A673 (cell line): Measurements from ENCODE around the gene CBFA2T3. TPM values are rescaled to one million over a fixed set of nuclear protein-coding genes. Genes with fewer than 3 reads are reported as not detected.

Source experiments
- BruUV-seq: library from RNA; stranded (reverse); fragments of 400-500 nt; replicated peaks from 2 replicates; lab custom pipeline; 2021; lab: Mats Ljungman, UMichigan
- CTCF ChIA-PET: fragments of 300-600 bp; sonication (Branson Sonifier 250); formaldehyde crosslinking; loops from one replicate; lab custom pipeline; 2022; ENCODE audit warnings: antibody characterized with exemption; lab: Charles Lee
- POLR2A ChIA-PET: fragments of 300-600 bp; sonication (Branson Sonifier 250); formaldehyde crosslinking; loops from one replicate; lab custom pipeline; 2022; ENCODE audit warnings: antibody characterized with exemption; ENCODE audit not compliant: low non-redundant PET; lab: Charles Lee
- DNase-seq: peaks from one replicate; pipeline ENCODE4 v3.0.0-alpha.2; 2015; ENCODE audit warnings: low spot score
- H3K27ac ChIP-seq: fragments of 200-600 bp; sonication (generic); 2 replicates; pipeline ENCODE4 v1.5.1; 2016; ENCODE audit warnings: mixed run types, low read depth, mild to moderate bottlenecking, mixed read lengths, antibody characterized with exemption, low read length; ENCODE audit not compliant: poor library complexity, severe bottlenecking
- H3K27me3 ChIP-seq: fragments of 200-600 bp; sonication (generic); replicated peaks from 2 replicates; pipeline ENCODE4 v1.6.1; 2017; ENCODE audit warnings: mixed run types, low read depth, mild to moderate bottlenecking, mixed read lengths, antibody characterized with exemption, low read length; ENCODE audit not compliant: insufficient read depth, poor library complexity
- H3K36me3 ChIP-seq: fragments of 200-600 bp; sonication (generic); 2 replicates; pipeline ENCODE4 v1.6.1; 2016; ENCODE audit warnings: mixed run types, mild to moderate bottlenecking, mixed read lengths, antibody characterized with exemption, low read length; ENCODE audit not compliant: insufficient read depth, poor library complexity, severe bottlenecking
- H3K4me1 ChIP-seq: fragments of 200-600 bp; sonication (generic); 2 replicates; pipeline ENCODE4 v1.6.1; 2017; ENCODE audit warnings: mixed run types, mild to moderate bottlenecking, mixed read lengths, antibody characterized with exemption, low read length; ENCODE audit not compliant: insufficient read depth, poor library complexity, severe bottlenecking
- H3K4me3 ChIP-seq: fragments of 200-600 bp; sonication (generic); 2 replicates; pipeline ENCODE4 v1.5.1; 2016; ENCODE audit warnings: low read depth, mixed run types, mild to moderate bottlenecking, mixed read lengths, low read length; ENCODE audit not compliant: poor library complexity, severe bottlenecking
- H3K9me3 ChIP-seq: fragments of 200-600 bp; sonication (generic); 2 replicates; pipeline ENCODE4 v1.6.1; 2016; ENCODE audit warnings: mixed run types, low read depth, mild to moderate bottlenecking, mixed read lengths, antibody characterized with exemption, low read length; ENCODE audit not compliant: poor library complexity, severe bottlenecking
- EZH2 ChIP-seq: fragments of 200-600 bp; sonication (generic); IDR thresholded peaks from 2 replicates; pipeline ENCODE4 v1.6.1; 2017; ENCODE audit warnings: borderline replicate concordance, low read depth, mild to moderate bottlenecking, mixed read lengths, antibody characterized with exemption, low read length; ENCODE audit not compliant: poor library complexity, severe bottlenecking
- intact Hi-C: fragments of 100-400 bp; cut with micrococcal nuclease; formaldehyde crosslinking; loops from one replicate; pipeline ENCODE4 v1.10.0; 2022; ENCODE audit not compliant: unreplicated experiment
- total RNA-seq: library from RNA; stranded (reverse); gene quantifications from 2 replicates; pipeline ENCODE4 v1.2.3, GENCODE V29; 2021
- TF ChIP-seq, protein P1 (sequence below): fragments of 300-800, 200-600 bp; sonication (generic); conservative IDR thresholded peaks from 2 replicates; pipeline ENCODE4 v1.5.1; 2017; ENCODE audit warnings: low read depth, mild to moderate bottlenecking, antibody characterized with exemption, low read length, moderate library complexity, mixed read lengths

The CBFA2T3 gene
- total RNA-seq, 1 experiment from 2014 or later: 1.7 TPM

DNA sequence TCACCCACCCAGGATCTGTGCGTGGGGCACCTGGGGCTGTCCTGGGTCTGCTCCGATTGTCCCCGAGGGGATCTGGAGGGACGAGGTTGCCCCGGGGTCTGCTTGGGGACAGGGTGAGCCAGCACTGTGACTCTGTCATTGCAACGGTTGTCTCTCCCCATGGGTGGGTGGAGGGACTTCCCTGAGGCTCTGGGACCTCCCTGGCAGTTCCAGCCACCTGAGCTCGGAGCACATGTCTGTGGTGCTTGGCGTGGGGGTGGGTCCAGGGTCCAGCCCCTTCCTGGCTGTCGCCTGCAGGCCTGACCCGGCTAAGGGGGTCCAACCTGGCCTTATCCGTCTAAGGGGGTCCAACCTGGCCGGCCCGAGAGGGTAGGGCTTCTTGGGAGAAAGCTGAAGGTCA lies 8.5 kb upstream of the CBFA2T3 start:
- no peak overlapping the region for H3K4me3 ChIP-seq
- POLR2A ChIA-PET: no interaction called here
- no peaks in the 10 kb centered on the region for H3K4me1 ChIP-seq
- no peak overlapping the region for H3K27ac ChIP-seq
- H3K9me3 ChIP-seq: no peaks in the 10 kb centered on the region
- no TSS peak for BruUV-seq
- intact Hi-C loops: no loop called here
- H3K27me3 ChIP-seq: peaks cover 4% of the 10 kb centered on the region
- TF ChIP-seq, protein P1, sequence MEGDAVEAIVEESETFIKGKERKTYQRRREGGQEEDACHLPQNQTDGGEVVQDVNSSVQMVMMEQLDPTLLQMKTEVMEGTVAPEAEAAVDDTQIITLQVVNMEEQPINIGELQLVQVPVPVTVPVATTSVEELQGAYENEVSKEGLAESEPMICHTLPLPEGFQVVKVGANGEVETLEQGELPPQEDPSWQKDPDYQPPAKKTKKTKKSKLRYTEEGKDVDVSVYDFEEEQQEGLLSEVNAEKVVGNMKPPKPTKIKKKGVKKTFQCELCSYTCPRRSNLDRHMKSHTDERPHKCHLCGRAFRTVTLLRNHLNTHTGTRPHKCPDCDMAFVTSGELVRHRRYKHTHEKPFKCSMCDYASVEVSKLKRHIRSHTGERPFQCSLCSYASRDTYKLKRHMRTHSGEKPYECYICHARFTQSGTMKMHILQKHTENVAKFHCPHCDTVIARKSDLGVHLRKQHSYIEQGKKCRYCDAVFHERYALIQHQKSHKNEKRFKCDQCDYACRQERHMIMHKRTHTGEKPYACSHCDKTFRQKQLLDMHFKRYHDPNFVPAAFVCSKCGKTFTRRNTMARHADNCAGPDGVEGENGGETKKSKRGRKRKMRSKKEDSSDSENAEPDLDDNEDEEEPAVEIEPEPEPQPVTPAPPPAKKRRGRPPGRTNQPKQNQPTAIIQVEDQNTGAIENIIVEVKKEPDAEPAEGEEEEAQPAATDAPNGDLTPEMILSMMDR: no peak
- TF ChIP-seq EZH2: no peak
- CTCF ChIA-PET: no interaction called here
- H3K36me3 ChIP-seq: no peaks in the 10 kb centered on the region
- DNase-seq: no peak

DNA sequence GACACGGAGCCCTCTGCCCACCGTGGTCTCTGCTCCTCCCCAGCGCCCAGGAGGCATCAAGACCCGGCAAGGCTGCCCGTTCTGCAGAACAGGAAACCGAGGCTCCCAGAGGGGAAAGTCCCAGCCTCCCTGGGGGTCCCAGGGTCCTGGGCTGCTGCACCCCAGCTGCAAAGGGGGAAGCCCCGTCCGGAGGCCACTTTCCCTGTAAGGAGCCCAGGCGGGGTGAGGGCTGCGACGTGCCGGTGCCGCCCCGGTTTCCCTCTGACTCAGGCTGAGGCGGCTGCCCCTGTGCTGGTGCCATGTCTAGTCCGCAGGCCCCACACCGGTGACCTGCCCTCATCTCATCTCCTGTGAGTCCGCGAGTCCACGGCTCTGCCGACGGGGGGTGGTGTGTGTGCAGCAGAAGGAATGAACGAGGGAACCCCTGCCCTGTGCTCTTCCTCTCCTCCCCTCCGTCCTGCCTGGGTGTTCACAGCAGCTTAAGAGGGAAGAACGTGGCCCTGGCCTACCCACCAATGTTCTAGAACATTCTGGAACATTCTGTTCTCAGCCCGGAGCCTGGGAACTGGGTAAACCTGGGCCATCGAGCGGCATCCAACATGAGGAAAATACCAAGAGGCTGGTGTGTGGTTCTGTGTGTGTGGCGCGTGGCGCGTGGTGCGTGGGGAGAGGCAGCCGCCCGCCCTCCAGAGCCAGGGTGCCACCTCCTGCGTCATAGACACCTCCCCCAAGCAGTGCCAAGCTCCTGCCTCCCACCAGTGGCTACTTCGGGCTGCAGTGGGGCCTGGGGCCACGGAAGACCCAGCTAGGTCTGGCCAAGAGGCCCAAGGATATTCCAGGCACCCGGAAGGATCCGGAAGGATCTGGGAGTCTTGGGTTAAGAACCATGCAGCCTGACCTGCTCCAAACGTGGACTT lies 7.0 kb upstream of the CBFA2T3 start:
- intact Hi-C loops: no loop called here
- ChIA-PET POLR2A (no interaction called here), CTCF (no interaction called here)

DNA sequence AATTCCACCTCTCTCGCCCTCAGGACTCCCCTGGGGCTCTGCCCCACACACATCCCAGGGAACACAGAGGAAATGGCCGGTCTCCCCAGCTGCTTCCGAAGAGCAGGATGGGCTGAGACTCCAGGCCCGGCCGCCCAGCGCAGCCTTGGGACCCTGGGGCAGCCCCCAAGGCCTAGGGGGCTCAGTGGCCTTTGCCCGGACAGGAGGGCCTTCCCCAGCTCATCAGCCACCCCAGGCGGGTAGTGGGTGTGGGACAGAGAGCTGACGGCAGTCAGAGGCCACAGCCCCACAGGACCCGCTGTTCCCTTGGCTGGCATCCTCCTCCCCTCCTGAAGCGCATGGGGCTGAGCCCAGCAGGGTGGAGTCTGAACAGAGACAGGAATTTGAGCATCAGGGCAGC lies 6.2 kb upstream of the CBFA2T3 start:
- Histone ChIP-seq H3K4me1 (no peaks in the 10 kb centered on the region), H3K27me3 (peaks cover 4% of the 10 kb centered on the region), H3K36me3 (no peaks in the 10 kb centered on the region), H3K9me3 (no peaks in the 10 kb centered on the region), H3K27ac (no peak overlapping the region), H3K4me3 (no peak overlapping the region)
- POLR2A ChIA-PET: no interaction called here
- no TSS peak for BruUV-seq
- intact Hi-C loops: no loop called here
- no peak for DNase-seq
- CTCF ChIA-PET: no interaction called here
- TF ChIP-seq, protein P1: no peak
- no peak for TF ChIP-seq EZH2

More for the DNA sequence above, 7.0 kb upstream of the CBFA2T3 start:
- TF ChIP-seq EZH2: no peak
- TF ChIP-seq, protein P1: no peak
- no peak for DNase-seq
- Histone ChIP-seq H3K9me3 (no peaks in the 10 kb centered on the region), H3K27me3 (peaks cover 4% of the 10 kb centered on the region), H3K27ac (no peak overlapping the region), H3K4me1 (no peaks in the 10 kb centered on the region), H3K36me3 (no peaks in the 10 kb centered on the region), H3K4me3 (no peak overlapping the region)
- BruUV-seq: no TSS peak
